Activated CD4-positive, alpha-beta T cell treated with anti-CD3 and anti-CD28 coated beads for 36 hours (primary cell): Measurements from ENCODE around the gene FLRT2. TPM values are rescaled to one million over a fixed set of nuclear protein-coding genes. Genes with fewer than 3 reads are reported as not detected.

ENCODE experiments used
- ATAC-seq: fragments of 200-7000 bp; cut with Tn5 transposase; one replicate; pipeline ENCODE4 v1.10.0; 2021; ENCODE audit warnings: mild to moderate bottlenecking, moderate library complexity
- CTCF ChIA-PET: fragments of 350-600 bp; sonication (Branson Sonifier 250); formaldehyde crosslinking; loops from one replicate; lab custom pipeline; 2021; ENCODE audit warnings: antibody characterized with exemption; lab: Charles Lee
- POLR2A ChIA-PET: fragments of 350-600 bp; sonication (Branson Sonifier 250); formaldehyde crosslinking; loops from one replicate; lab custom pipeline; 2021; ENCODE audit warnings: antibody characterized with exemption, inconsistent platforms; lab: Charles Lee
- DNase-seq: peaks from one replicate; pipeline ENCODE4 v3.0.0-alpha.2; 2020
- H3K27ac Mint-ChIP-seq: one replicate; pipeline ENCODE4 v1.8.0; 2021; ENCODE audit warnings: mixed read lengths
- H3K27me3 Mint-ChIP-seq: one replicate; pipeline ENCODE4 v1.8.0; 2021; ENCODE audit warnings: mixed read lengths
- H3K36me3 Mint-ChIP-seq: one replicate; pipeline ENCODE4 v1.8.0; 2021; ENCODE audit warnings: low read depth, mixed read lengths
- H3K4me1 Mint-ChIP-seq: one replicate; pipeline ENCODE4 v1.8.0; 2021; ENCODE audit warnings: mixed read lengths
- H3K4me3 Mint-ChIP-seq: one replicate; pipeline ENCODE4 v1.8.0; 2021; ENCODE audit warnings: mild to moderate bottlenecking, moderate library complexity, mixed read lengths
- H3K9me3 Mint-ChIP-seq: one replicate; pipeline ENCODE4 v1.8.0; 2021; ENCODE audit warnings: low read depth, mixed read lengths
- intact Hi-C, 2 experiments: fragments of 100-400 bp; cut with DNase I in 1 of 2; cut with micrococcal nuclease in 1 of 2; formaldehyde crosslinking; loops; one replicate each; pipeline versions ENCODE4 v1.14.2 to v1.15.1; 2022 to 2024; cut with DNase I, micrococcal nuclease
- total RNA-seq, 2 experiments: library from RNA; stranded (reverse); gene quantifications; one replicate each; pipeline ENCODE4 v1.2.3, GENCODE V29; 2021

FLRT2 gene
- total RNA-seq, 2 experiments from 2014 or later: not detected

DNA sequence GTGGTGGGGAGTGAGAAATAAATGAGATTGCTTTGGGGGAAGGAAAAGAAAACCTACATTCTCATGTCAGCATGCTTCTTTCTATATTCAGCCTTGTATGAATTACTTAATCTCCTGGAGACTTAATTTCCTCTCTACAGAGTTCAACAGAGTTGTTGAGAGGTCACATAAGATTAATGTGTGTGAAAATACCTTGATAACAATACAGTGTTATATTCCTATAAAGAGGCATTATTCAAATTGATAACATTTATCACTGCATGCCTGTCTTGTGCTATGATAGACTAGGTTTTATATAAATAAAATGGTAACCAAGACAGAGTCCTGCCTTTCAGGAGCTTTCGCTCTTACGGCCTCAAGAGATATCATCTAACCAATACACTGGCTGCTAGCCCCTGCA, 9.6 kb downstream of the FLRT2 start:
- Mint-ChIP-seq H3K27me3 (peaks cover 15% of the 10 kb centered on the region), H3K9me3 (no peaks in the 10 kb centered on the region), H3K36me3 (no peaks in the 10 kb centered on the region), H3K27ac (no peak overlapping the region), H3K4me1 (no peaks in the 10 kb centered on the region), H3K4me3 (no peak overlapping the region)
- POLR2A ChIA-PET: no interaction called here
- intact Hi-C loops: no loop called here
- ATAC-seq (no peak), DNase-seq (no peak)
- CTCF ChIA-PET: no interaction called here

DNA sequence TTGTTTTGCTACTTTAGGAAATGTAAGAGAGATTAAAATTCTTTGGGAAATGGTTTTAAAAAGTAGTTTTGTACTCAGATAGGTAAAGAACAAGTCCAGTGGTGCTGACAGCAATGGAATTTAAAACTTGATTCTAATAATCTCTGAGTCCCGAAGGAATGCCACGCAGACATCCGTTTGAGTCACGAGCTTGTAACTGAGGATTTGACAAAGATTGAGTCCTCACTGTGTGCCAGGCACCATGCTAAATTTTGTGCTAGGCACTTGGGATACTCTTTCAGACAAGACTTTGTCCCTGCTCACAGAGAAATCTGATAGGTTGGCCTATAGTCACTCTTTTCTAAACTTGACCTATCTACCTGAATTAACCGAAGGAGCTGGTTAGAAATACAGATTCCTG, 12.7 kb downstream of the FLRT2 start:
- ChIA-PET CTCF (no interaction called here), POLR2A (no interaction called here)
- H3K4me3 Mint-ChIP-seq: no peak overlapping the region
- ATAC-seq (no peak), DNase-seq (no peak)
- intact Hi-C loops: no loop called here
- H3K27ac Mint-ChIP-seq: no peak overlapping the region
- peaks cover 3% of the 10 kb centered on the region for H3K9me3 Mint-ChIP-seq
- no peaks in the 10 kb centered on the region for H3K27me3 Mint-ChIP-seq
- no peaks in the 10 kb centered on the region for H3K4me1 Mint-ChIP-seq
- no peaks in the 10 kb centered on the region for H3K36me3 Mint-ChIP-seq

DNA sequence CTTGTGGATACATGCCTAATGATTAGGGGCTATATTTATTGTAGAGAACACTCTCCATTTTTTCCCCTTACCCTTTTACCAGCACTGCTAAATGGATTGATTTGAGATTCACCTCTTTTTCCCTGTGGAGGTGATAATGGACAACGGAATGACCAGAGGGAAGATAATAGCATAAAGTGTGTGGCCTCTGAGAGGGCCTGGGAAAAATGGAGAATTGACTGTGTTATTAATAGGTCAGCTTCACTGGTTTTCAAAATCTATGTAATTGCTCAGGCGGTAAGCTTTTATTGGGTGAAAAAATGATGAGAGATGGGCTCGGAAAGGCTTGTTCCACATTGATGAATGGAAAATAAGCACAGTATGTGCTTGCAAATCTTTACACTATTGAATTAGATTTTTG, 15.8 kb downstream of the FLRT2 start:
- no peak overlapping the region for H3K4me3 Mint-ChIP-seq
- DNase-seq (no peak), ATAC-seq (no peak)
- no peaks in the 10 kb centered on the region for H3K36me3 Mint-ChIP-seq
- intact Hi-C loops: no loop called here
- H3K9me3 Mint-ChIP-seq: peaks cover 5% of the 10 kb centered on the region
- CTCF ChIA-PET: interaction anchor here (0.7 kb wide), 1 partner anchor 18 kb away, joined by 4 read pairs; no protein-coding TSS in a partner anchor
- H3K27me3 Mint-ChIP-seq: no peaks in the 10 kb centered on the region
- no peaks in the 10 kb centered on the region for H3K4me1 Mint-ChIP-seq
- POLR2A ChIA-PET: no interaction called here
- no peak overlapping the region for H3K27ac Mint-ChIP-seq

DNA sequence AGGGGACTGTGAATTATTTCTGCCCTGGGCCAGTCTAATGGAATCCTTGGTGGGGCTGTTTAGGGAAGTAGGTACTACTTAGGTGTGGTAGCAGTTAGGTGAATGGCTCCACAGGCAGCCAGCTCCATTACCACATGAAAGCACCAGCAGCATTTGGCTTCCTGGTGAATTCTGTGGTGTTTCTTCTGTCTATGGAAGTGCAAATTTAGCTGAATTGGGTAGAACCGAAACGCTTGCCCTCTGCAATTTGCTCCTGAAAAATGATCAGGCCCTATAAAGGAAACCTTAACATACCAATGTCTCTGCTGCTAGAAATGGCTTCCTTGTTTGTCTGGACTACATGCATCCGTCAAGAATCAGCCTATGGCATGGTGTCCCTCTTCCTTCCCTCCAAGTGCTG, 16.4 kb downstream of the FLRT2 start:
- H3K36me3 Mint-ChIP-seq: no peaks in the 10 kb centered on the region
- CTCF ChIA-PET: no interaction called here
- no peak overlapping the region for H3K4me3 Mint-ChIP-seq
- ATAC-seq: no peak
- no peaks in the 10 kb centered on the region for H3K27me3 Mint-ChIP-seq
- no peak for DNase-seq
- peaks cover 5% of the 10 kb centered on the region for H3K9me3 Mint-ChIP-seq
- POLR2A ChIA-PET: no interaction called here
- no peak overlapping the region for H3K27ac Mint-ChIP-seq
- no peaks in the 10 kb centered on the region for H3K4me1 Mint-ChIP-seq
- intact Hi-C loops: no loop called here

DNA sequence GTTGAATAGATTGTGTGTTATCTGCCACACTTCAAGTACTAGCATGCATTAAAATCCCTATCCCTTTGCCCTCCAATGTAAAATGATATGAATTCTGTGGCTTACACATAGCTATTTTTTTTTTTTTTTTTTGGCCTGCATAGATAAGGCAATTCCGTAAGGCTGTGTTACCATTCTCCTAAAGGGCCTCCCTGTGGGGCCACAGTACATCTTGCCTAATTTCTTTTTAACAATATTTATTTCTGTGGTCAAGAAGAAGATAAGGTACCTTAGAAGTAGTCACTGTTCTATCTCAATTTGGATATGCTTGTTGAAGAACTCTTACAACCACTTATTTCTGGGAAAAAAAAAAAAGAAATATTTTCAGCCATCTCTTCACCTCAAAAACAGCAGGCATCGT, 19.8 kb downstream of the FLRT2 start:
- no peaks in the 10 kb centered on the region for H3K27me3 Mint-ChIP-seq
- ChIA-PET CTCF (no interaction called here), POLR2A (no interaction called here)
- H3K9me3 Mint-ChIP-seq: peaks cover 5% of the 10 kb centered on the region
- ATAC-seq: no peak
- no peak for DNase-seq
- H3K4me1 Mint-ChIP-seq: no peaks in the 10 kb centered on the region
- no peaks in the 10 kb centered on the region for H3K36me3 Mint-ChIP-seq
- intact Hi-C loops: no loop called here
- no peak overlapping the region for H3K27ac Mint-ChIP-seq
- no peak overlapping the region for H3K4me3 Mint-ChIP-seq

DNA sequence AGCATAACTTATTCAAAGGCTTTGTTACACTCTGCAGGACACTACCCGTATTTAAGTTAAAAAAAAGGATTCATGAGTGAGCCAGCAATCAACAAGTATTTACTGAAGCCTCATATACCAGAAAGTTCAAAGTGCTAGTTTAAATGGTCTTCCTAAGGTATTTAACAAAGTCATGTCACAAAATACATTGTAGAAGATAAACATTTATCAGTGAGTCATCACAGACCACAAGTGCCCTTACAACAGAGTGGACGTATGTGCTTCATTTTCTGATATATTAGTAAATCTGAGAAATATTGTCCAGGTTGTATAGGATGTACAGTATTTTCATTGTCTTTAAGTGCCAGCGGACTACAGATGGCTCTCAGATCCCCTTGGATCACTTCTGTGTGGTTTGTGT, 24.2 kb downstream of the FLRT2 start:
- Mint-ChIP-seq H3K9me3 (peaks cover 4% of the 10 kb centered on the region), H3K4me1 (no peaks in the 10 kb centered on the region), H3K4me3 (no peak overlapping the region), H3K27me3 (no peaks in the 10 kb centered on the region), H3K27ac (no peak overlapping the region), H3K36me3 (no peaks in the 10 kb centered on the region)
- intact Hi-C loops: no loop called here
- DNase-seq (no peak), ATAC-seq (no peak)
- ChIA-PET POLR2A (no interaction called here), CTCF (no interaction called here)

DNA sequence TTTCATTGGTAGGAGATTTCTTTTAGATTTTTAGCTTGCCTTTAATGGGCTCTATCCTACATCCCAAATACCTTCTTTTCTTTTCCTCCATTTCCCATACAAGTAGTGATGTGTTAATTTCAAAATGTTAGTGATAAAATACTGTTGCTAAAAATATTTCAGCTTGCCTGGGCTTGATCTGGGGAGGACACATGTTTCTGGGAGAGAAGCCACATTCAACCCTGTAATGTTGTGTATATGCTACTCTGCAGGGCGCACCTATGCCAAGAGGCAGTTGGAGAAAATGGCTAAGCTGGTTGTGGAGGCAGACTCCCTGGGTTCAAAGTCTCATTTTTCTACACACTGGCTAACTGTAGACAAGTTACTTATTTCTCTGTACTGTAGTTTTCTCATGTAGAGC, 26.3 kb downstream of the FLRT2 start:
- ATAC-seq (no peak), DNase-seq (no peak)
- Mint-ChIP-seq H3K27ac (no peak overlapping the region), H3K27me3 (no peaks in the 10 kb centered on the region), H3K36me3 (no peaks in the 10 kb centered on the region), H3K4me3 (no peak overlapping the region), H3K9me3 (peaks cover 2% of the 10 kb centered on the region), H3K4me1 (no peaks in the 10 kb centered on the region)
- intact Hi-C loops: no loop called here
- ChIA-PET POLR2A (no interaction called here), CTCF (interaction anchor here (0.5 kb wide), 1 partner anchor 482 kb away, joined by 4 read pairs; no protein-coding TSS in a partner anchor)

DNA sequence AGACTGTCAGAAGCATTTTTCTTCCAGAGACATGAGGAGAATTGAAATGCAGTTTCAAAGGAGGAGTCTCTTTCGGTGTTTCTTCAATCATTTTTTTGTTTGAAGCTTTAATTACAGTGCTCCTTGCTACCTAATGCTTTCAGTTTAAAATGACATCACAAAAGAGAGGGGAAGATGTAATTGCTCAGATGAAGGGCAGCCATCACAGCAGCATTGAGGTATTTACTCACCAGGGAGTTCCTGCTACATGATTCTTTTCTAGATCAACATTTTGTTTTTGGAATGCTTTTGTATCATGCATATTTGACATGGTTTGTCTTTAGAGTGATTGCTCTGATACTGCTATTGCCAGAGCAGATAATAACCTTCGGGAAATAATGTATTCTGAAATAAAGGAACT, 28.6 kb downstream of the FLRT2 start:
- ATAC-seq (no peak), DNase-seq (no peak)
- Mint-ChIP-seq H3K9me3 (peaks cover 2% of the 10 kb centered on the region), H3K4me3 (no peak overlapping the region), H3K4me1 (no peaks in the 10 kb centered on the region), H3K27ac (no peak overlapping the region), H3K36me3 (no peaks in the 10 kb centered on the region), H3K27me3 (no peaks in the 10 kb centered on the region)
- POLR2A ChIA-PET: no interaction called here
- CTCF ChIA-PET: no interaction called here
- intact Hi-C loops: no loop called here

DNA sequence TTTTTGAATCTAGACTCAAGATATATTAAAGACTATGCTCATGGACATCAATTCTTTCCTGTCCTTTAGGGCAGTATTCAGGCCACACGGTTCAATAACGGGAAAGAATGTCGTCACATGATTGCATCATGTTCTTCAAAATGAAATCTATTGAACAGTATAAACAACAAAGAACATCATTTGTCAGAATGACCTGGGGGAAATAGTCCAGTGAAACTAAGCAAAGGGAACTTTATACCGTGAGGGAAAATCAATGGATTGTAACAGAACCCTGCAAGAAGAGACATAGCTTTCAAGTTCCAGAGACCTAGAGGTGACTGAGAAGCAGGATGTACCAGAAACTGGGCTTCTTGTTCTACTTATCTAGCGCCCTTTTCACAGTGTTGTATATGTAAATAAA, 32.7 kb downstream of the FLRT2 start:
- intact Hi-C loops: no loop called here
- H3K4me3 Mint-ChIP-seq: no peak overlapping the region
- no peaks in the 10 kb centered on the region for H3K4me1 Mint-ChIP-seq
- DNase-seq (no peak), ATAC-seq (no peak)
- ChIA-PET CTCF (no interaction called here), POLR2A (no interaction called here)
- no peaks in the 10 kb centered on the region for H3K9me3 Mint-ChIP-seq
- no peak overlapping the region for H3K27ac Mint-ChIP-seq
- H3K36me3 Mint-ChIP-seq: no peaks in the 10 kb centered on the region
- H3K27me3 Mint-ChIP-seq: no peaks in the 10 kb centered on the region

DNA sequence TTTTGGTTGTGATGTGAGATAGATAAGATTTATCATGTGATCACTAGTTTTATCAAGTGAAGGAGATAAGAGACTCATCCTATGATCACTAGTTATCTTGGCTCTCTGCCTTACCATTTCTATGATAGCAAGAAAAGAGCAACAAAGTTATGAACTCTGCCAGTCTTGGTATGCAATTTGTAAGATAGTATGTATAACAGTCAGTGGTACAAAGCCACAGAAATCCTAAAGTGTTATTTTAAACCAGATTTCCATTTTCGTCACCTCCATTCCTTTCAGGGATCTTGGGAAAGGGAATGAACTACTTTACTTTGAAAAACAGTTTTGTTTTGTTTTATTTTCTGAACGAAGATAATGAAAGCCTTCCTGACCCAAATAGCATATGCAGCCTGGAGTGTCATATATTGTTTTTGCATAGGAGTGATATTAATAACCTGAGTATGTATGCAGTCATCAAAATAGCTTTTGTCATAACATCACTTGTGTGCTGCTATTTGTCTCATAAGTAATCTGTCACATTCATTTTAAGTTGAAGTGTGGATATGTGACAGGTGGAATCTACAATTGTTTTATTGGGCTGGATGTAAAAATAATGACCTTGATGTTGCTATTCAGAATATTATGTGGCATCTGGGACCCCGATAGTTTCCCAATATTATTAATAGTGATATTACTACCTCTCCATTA, 35.0 kb downstream of the FLRT2 start:
- no peak for ATAC-seq
- no peak for DNase-seq

DNA sequence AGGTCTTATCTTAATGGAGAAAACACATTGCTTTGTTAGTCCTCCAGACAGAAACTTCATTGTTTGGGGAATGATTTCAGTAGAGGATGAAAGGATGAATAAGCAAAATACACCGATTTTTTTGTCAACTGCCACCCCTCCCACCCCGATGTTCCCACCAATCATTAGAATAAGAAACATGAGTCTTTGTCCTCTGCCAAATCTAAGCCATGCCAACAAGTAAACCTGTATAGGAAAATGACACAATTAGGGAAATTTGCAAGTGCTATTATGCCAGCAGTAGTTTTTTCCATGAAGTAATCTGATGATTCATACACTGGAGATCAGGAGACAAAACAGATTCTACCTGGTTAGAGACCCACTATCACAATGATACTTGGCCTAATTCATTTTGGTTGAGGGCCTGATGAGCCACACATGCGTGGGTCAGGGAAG, 35.9 kb downstream of the FLRT2 start:
- Mint-ChIP-seq H3K4me1 (no peaks in the 10 kb centered on the region), H3K4me3 (no peak overlapping the region), H3K9me3 (no peaks in the 10 kb centered on the region), H3K27ac (no peak overlapping the region), H3K27me3 (peaks cover 1% of the 10 kb centered on the region), H3K36me3 (no peaks in the 10 kb centered on the region)
- intact Hi-C loops: no loop called here
- ATAC-seq: no peak
- ChIA-PET POLR2A (no interaction called here), CTCF (no interaction called here)
- no peak for DNase-seq

More for the DNA sequence above, 35.0 kb downstream of the FLRT2 start:
- H3K9me3 Mint-ChIP-seq: no peaks in the 10 kb centered on the region
- no peaks in the 10 kb centered on the region for H3K27me3 Mint-ChIP-seq
- no peaks in the 10 kb centered on the region for H3K4me1 Mint-ChIP-seq
- no peak overlapping the region for H3K4me3 Mint-ChIP-seq
- CTCF ChIA-PET: no interaction called here
- POLR2A ChIA-PET: no interaction called here
- intact Hi-C loops: no loop called here
- no peak overlapping the region for H3K27ac Mint-ChIP-seq
- H3K36me3 Mint-ChIP-seq: no peaks in the 10 kb centered on the region

DNA sequence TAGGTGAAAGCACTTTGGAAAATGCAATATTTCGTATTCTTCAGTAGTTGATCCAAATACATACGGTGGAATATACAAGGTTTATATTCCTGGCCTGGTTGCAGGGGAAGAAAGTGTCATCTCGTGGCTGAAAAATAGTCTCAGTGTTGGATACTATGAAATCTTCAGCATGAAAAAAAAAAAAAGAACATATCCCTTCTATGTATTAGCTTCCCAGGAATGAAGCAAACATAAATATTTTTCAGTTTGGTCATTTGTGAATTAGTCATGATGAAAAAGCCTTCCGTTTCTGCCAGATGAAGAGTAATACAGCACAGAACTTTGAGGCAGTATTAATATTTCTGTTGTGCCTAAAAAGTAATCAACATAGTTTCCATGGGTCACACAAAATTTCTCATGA, 36.7 kb downstream of the FLRT2 start:
- CTCF ChIA-PET: no interaction called here
- no peak for DNase-seq
- Mint-ChIP-seq H3K36me3 (no peaks in the 10 kb centered on the region), H3K4me1 (no peaks in the 10 kb centered on the region), H3K27ac (no peak overlapping the region), H3K9me3 (no peaks in the 10 kb centered on the region), H3K4me3 (no peak overlapping the region), H3K27me3 (peaks cover 2% of the 10 kb centered on the region)
- intact Hi-C loops: no loop called here
- POLR2A ChIA-PET: no interaction called here
- ATAC-seq: no peak
